Spinal cord (tissue), 10 donors: ENCODE data around the gene NSUN6. TPM values are rescaled to one million over a fixed set of nuclear protein-coding genes. Genes with fewer than 3 reads are reported as not detected.

Source experiments
- DNase-seq, 6 donors: peaks; one replicate each; pipeline versions ENCODE4 v3.0.0 to v3.0.0-alpha.2; 2013 to 2015; ENCODE audit warnings: low spot score in 6 of 6, low read depth in 4 of 6
- H3K27ac ChIP-seq: one replicate; pipeline ENCODE4 v1.5.1; 2013; ENCODE audit warnings: low read depth, low read length, control low read depth
- H3K27me3 ChIP-seq: one replicate; pipeline ENCODE4 v1.6.1; 2013; ENCODE audit warnings: low read length; ENCODE audit not compliant: control insufficient read depth, insufficient read depth
- H3K36me3 ChIP-seq: one replicate; pipeline ENCODE4 v1.6.1; 2013; ENCODE audit warnings: low read length; ENCODE audit not compliant: control insufficient read depth, insufficient read depth
- H3K4me1 ChIP-seq: one replicate; pipeline ENCODE4 v1.6.1; 2013; ENCODE audit warnings: low read length; ENCODE audit not compliant: control insufficient read depth, insufficient read depth
- H3K4me3 ChIP-seq: one replicate; pipeline ENCODE4 v1.5.1; 2013; ENCODE audit warnings: low read depth, low read length, control low read depth
- H3K9me3 ChIP-seq: one replicate; pipeline ENCODE4 v1.6.1; 2013; ENCODE audit warnings: low read length; ENCODE audit not compliant: control insufficient read depth, insufficient read depth
- WGBS: methylation state at CpG from one replicate; pipeline ENCODE4 v1.1.5; 2013; ENCODE audit warnings: missing lambda C conversion rate; ENCODE audit not compliant: insufficient coverage; 5-methylcytosine and 5-hydroxymethylcytosine counted together
- polyA plus RNA-seq, 2 donors: library from polyadenylated mRNA; unstranded; fragments of 120-200 nt; gene quantifications; one replicate each; pipeline ENCODE4 v1.2.1, GENCODE V29; 2013; ENCODE audit not compliant: insufficient read length in 2 of 2
- total RNA-seq, 2 donors: library from RNA; depleted of rRNA in 1 of 2; stranded (reverse); fragments of 120-200 nt in 1 of 2; fragments of >200 nt in 1 of 2; gene quantifications; one replicate each; pipeline versions ENCODE4 v1.2.3 to v1.2.4, GENCODE V29; 2013 to 2014
- donor health status: healthy.

The NSUN6 gene
- total and polyA plus RNA-seq, 4 donors, result 19.6 to 31.0 (median 25.5) TPM

DNA sequence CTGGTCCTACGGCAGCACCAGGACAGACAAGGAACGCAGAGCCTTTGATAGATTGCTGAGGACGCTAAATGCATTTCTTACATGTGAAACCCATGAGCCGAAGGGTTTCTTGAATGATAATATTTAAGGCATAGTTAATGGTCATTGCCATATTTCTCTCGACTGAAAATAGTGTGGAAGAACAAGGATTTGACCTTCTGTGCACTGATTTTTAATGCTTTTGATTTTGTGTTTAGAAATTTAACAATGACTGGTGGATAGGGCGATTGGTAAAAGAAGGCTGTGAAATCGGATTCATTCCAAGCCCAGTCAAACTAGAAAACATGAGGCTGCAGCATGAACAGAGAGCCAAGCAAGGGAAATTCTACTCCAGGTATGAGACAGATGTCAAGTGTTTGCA, 150.8 kb downstream of the NSUN6 start:
- Histone ChIP-seq H3K27ac (no peak overlapping the region), H3K4me3 (no peak overlapping the region), H3K9me3 (no peaks in the 10 kb centered on the region), H3K36me3 (no peaks in the 10 kb centered on the region), H3K27me3 (no peaks in the 10 kb centered on the region), H3K4me1 (peaks cover 2% of the 10 kb centered on the region)
- DNase-seq, result peak in 1 of 6 donors; percentile 37
- WGBS, result 76% methylated on average over 3 of the region's 7 CpGs

DNA sequence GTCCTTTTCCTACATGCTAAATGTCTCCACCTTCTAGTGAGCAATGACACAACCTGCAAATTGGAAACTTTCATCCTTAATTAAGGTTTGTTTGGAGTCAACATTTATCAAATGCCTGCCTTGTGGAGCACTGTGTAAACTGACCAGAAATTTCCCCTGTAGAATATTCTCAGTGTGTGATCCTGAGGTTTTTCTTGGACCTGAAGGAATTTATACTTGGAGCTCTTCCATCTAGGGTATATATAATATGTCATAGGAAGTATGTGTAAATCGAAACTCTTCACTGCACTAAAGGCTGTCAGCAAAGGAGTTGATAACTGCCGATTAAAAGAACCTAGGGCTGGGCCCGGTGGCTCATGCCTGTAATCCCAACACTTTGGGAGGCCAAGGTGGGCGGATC, 152.4 kb downstream of the NSUN6 start:
- DNase-seq, result no peak
- Histone ChIP-seq H3K36me3 (no peaks in the 10 kb centered on the region), H3K27me3 (no peaks in the 10 kb centered on the region), H3K4me3 (no peak overlapping the region), H3K9me3 (no peaks in the 10 kb centered on the region), H3K4me1 (peaks cover 2% of the 10 kb centered on the region), H3K27ac (no peak overlapping the region)
- 100% methylated on average over 3 of the region's 4 CpGs for WGBS

DNA sequence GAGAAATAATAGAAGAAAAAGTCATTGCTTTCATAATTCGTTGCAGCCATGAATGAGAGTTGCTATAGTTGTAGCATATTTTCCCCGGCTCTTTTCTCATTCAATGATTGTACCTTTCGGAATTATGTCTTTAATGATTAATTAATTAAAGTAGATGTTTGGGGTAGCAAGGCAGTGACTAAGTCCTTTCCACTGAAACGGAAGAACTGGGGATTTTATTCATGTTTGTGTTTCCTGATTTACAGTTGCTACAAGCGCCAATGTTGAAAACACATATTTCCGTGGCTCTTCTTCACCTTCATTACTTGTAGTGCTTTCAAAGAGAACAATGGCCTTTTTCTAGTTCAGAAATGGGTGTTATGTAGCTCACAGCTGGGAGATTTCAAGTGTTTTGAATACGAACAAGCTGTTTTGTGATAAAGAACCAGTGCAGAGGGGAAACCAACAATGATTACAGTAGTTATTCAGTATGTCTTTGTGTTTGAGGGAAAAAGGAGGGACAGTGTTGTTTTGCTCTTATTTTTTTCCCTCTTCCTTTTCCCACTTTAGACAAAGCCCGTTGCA, 153.5 kb downstream of the NSUN6 start:
- WGBS, result 51% methylated on average over 2 of the region's 8 CpGs

More for the DNA sequence above, 153.5 kb downstream of the NSUN6 start:
- peaks cover 2% of the 10 kb centered on the region for H3K4me1 ChIP-seq
- DNase-seq, result peak in 2 of 6 donors; percentile 14 to 55
- no peak overlapping the region for H3K27ac ChIP-seq
- H3K9me3 ChIP-seq, result no peaks in the 10 kb centered on the region
- no peak overlapping the region for H3K4me3 ChIP-seq
- no peaks in the 10 kb centered on the region for H3K36me3 ChIP-seq
- no peaks in the 10 kb centered on the region for H3K27me3 ChIP-seq

Other genes starting within 250 kb of the NSUN6 start
- 10 to 100 TPM; 25.6 to 70.1 TPM for gene ARL5B, start 7.8 kb upstream of the NSUN6 start, total RNA-seq
- gene ARL5B, start 7.8 kb upstream of the NSUN6 start, polyA plus RNA-seq, result 10 to 100 TPM; 21.0 to 32.8 TPM